Calu3 (cell line): ENCODE measurements around the gene HOXC4. TPM values are rescaled to one million over a fixed set of nuclear protein-coding genes. Genes with fewer than 3 reads are reported as not detected.

Experiments
- BruUV-seq: library from RNA; stranded (reverse); fragments of 400-500 nt; replicated peaks from 2 replicates; lab custom pipeline; 2021; lab: Mats Ljungman, UMichigan
- CTCF ChIA-PET: fragments of 300-600 bp; sonication (Branson Sonifier 250); formaldehyde crosslinking; loops from one replicate; lab custom pipeline; 2022; ENCODE audit warnings: antibody characterized with exemption; lab: Charles Lee
- DNase-seq: peaks from one replicate; pipeline ENCODE4 v3.0.0; 2022
- H3K27ac Mint-ChIP-seq: one replicate; pipeline ENCODE4 v1.8.0; 2022; ENCODE audit warnings: mixed read lengths; ENCODE audit not compliant: unreplicated experiment
- H3K27me3 Mint-ChIP-seq: one replicate; pipeline ENCODE4 v1.8.0; 2022; ENCODE audit warnings: mixed read lengths; ENCODE audit not compliant: unreplicated experiment
- H3K36me3 Mint-ChIP-seq: one replicate; pipeline ENCODE4 v1.8.0; 2022; ENCODE audit warnings: mild to moderate bottlenecking, moderate library complexity, mixed read lengths; ENCODE audit not compliant: insufficient read depth, unreplicated experiment
- H3K4me1 Mint-ChIP-seq: one replicate; pipeline ENCODE4 v1.8.0; 2022; ENCODE audit warnings: mild to moderate bottlenecking, low read depth, mixed read lengths; ENCODE audit not compliant: unreplicated experiment
- H3K4me3 Mint-ChIP-seq: one replicate; pipeline ENCODE4 v1.8.0; 2022; ENCODE audit warnings: mild to moderate bottlenecking, low read depth, moderate library complexity, mixed read lengths; ENCODE audit not compliant: unreplicated experiment
- H3K9me3 Mint-ChIP-seq: one replicate; pipeline ENCODE4 v1.8.0; 2022; ENCODE audit warnings: low read depth, mixed read lengths; ENCODE audit not compliant: unreplicated experiment
- intact Hi-C: fragments of 100-400 bp; cut with micrococcal nuclease; formaldehyde crosslinking; loops from one replicate; pipeline ENCODE4 v1.10.0; 2022; ENCODE audit not compliant: unreplicated experiment
- total RNA-seq: library from RNA; stranded (reverse); gene quantifications from 2 replicates; pipeline ENCODE4 v1.2.3, GENCODE V29; 2022
- TF ChIP-seq, protein P1 (sequence below): fragments of 200-600 bp; IDR thresholded peaks from one replicate; pipeline ENCODE4 v1.8.0; 2022; ENCODE audit warnings: antibody characterized with exemption; ENCODE audit not compliant: unreplicated experiment

The HOXC4 gene
- total RNA-seq, 1 experiment from 2014 or later = 0.57 TPM

DNA sequence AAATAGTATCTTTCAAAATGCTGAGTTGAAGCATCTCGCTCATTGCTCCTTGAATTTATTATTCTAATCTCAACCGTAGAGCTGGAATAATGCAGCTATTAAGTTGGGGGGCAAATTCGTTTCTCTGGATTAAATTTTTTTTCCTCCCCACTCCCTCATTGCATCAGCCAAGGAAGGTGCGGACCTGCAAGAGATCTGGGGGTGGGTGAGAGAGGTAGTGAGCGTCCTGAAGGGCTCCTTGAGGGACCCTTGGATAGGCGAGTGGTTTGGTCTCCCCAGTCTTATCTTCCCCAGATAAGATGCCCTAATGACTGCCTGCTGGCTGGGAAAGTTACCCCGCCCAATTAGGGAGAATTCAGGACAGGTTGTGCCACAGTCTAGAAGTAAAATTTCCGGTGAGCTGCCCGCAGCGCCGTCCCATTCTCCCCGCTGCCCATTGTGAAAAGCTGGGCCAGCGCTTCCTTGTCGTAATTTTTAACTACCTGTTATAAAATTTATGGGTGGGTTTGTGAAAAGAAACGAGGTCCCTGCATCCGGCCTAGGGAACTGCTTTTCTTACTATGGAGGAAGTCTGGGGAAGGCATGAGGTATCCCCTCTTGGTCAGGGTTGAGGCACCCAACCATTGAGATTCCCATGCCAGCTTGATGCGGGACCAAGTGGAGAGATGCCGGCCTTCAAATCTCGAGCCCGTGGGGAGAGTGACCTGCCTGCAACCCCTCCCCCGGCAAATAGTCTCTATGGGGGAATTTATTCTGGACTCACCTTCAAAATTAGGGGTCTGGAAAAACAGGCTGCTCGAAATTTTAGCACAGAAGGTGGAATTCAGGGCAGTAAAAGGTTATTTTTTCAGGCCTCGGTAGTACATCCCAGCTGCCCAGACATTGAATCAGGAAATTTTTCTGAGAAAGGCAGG is 38.4 kb upstream of the HOXC4 start:
- H3K27me3 Mint-ChIP-seq = peaks cover 80% of the 10 kb centered on the region
- TF ChIP-seq, protein P1, sequence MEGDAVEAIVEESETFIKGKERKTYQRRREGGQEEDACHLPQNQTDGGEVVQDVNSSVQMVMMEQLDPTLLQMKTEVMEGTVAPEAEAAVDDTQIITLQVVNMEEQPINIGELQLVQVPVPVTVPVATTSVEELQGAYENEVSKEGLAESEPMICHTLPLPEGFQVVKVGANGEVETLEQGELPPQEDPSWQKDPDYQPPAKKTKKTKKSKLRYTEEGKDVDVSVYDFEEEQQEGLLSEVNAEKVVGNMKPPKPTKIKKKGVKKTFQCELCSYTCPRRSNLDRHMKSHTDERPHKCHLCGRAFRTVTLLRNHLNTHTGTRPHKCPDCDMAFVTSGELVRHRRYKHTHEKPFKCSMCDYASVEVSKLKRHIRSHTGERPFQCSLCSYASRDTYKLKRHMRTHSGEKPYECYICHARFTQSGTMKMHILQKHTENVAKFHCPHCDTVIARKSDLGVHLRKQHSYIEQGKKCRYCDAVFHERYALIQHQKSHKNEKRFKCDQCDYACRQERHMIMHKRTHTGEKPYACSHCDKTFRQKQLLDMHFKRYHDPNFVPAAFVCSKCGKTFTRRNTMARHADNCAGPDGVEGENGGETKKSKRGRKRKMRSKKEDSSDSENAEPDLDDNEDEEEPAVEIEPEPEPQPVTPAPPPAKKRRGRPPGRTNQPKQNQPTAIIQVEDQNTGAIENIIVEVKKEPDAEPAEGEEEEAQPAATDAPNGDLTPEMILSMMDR = no peak
- H3K4me3 Mint-ChIP-seq = no peak overlapping the region
- no peaks in the 10 kb centered on the region for H3K9me3 Mint-ChIP-seq
- BruUV-seq = no TSS peak
- H3K36me3 Mint-ChIP-seq = peaks cover 11% of the 10 kb centered on the region
- CTCF ChIA-PET = no interaction called here
- no peak overlapping the region for H3K27ac Mint-ChIP-seq
- intact Hi-C loops = no loop called here
- peaks cover 12% of the 10 kb centered on the region for H3K4me1 Mint-ChIP-seq
- DNase-seq = no peak

DNA sequence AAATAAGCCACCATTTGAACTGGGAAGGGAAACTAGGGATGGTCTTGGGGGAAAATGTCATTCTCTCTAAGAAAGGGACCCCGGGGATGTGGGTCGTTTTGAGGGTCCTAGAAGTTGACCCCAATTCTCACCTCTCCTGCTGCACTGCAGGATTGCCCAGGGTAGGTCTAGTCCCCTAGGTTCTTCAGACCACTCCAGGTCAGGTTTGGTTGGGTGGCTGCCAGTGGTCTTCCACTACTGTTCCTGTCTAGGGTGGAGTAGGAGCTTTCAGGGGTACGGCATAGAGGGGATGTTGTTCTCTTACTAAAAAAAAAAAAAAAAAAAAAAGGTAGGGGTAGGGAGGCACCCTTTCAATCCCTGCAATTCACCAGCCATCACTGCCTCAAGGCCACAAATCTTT is 37.6 kb upstream of the HOXC4 start:
- no TSS peak for BruUV-seq
- peaks cover 80% of the 10 kb centered on the region for H3K27me3 Mint-ChIP-seq

DNA sequence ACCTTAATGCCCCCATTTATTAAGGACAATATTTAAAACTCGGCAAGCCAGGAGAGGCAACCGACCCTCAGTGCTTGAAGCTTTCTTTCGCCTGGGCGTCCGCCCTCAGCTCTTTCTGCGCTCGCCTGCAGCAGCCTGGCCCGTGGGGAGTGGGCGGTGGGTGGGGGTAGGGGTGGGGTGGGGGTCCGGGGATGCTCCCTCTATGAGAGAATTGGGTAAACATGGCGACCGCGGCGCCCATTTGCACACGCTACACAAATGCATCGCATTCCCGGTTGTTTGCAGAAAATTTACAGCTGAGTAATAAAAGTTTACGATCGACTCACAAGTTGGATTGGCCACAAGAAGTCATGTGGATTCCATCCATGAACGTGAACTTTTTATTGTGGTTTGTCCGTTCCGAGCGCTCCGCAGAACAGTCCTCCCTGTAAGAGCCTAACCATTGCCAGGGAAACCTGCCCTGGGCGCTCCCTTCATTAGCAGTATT is 37.1 kb upstream of the HOXC4 start:
- BruUV-seq = no TSS peak

More for the DNA sequence above, 37.6 kb upstream of the HOXC4 start:
- Mint-ChIP-seq H3K9me3 (no peaks in the 10 kb centered on the region), H3K36me3 (peaks cover 11% of the 10 kb centered on the region), H3K27ac (no peak overlapping the region), H3K4me1 (peaks cover 8% of the 10 kb centered on the region), H3K4me3 (no peak overlapping the region)
- CTCF ChIA-PET = interaction anchor here (0.6 to 2.2 kb wide), 4 partner anchors 10 to 199 kb away, joined by 4 to 25 read pairs (median 8); partner anchors contain the start of gene HOXC5
- intact Hi-C loops = no loop called here
- TF ChIP-seq, protein P1 = no peak
- no peak for DNase-seq

More for the DNA sequence above, 37.1 kb upstream of the HOXC4 start:
- no peak for DNase-seq
- Mint-ChIP-seq H3K4me1 (peaks cover 3% of the 10 kb centered on the region), H3K36me3 (peaks cover 11% of the 10 kb centered on the region), H3K27ac (no peak overlapping the region), H3K27me3 (peaks cover 80% of the 10 kb centered on the region), H3K4me3 (peak overlapping the region; percentile 77), H3K9me3 (no peaks in the 10 kb centered on the region)
- CTCF ChIA-PET = interaction anchor here (0.6 to 2.2 kb wide), 11 partner anchors 10 to 357 kb away, joined by 3 to 25 read pairs (median 6); partner anchors contain the start of genes HOXC5, HOXC6 and SMUG1
- intact Hi-C loops = no loop called here
- TF ChIP-seq, protein P1 = no peak
